A673 (cell line): ENCODE data around the gene IFITM5. TPM values are rescaled to one million over a fixed set of nuclear protein-coding genes. Genes with fewer than 3 reads are reported as not detected.
"Not testable (repeated sequence)": the region's sequence is repeated elsewhere in the genome, so short reads cannot be mapped to it uniquely, and the experiment has no call there.

Experiments used
- BruUV-seq: library from RNA; stranded (reverse); fragments of 400-500 nt; replicated peaks from 2 replicates; lab custom pipeline; 2021; lab: Mats Ljungman, UMichigan
- CTCF ChIA-PET: fragments of 300-600 bp; sonication (Branson Sonifier 250); formaldehyde crosslinking; loops from one replicate; lab custom pipeline; 2022; ENCODE audit warnings: antibody characterized with exemption; lab: Charles Lee
- POLR2A ChIA-PET: fragments of 300-600 bp; sonication (Branson Sonifier 250); formaldehyde crosslinking; loops from one replicate; lab custom pipeline; 2022; ENCODE audit warnings: antibody characterized with exemption; ENCODE audit not compliant: low non-redundant PET; lab: Charles Lee
- DNase-seq: peaks from one replicate; pipeline ENCODE4 v3.0.0-alpha.2; 2015; ENCODE audit warnings: low spot score
- H3K27ac ChIP-seq: fragments of 200-600 bp; sonication (generic); 2 replicates; pipeline ENCODE4 v1.5.1; 2016; ENCODE audit warnings: mixed run types, low read depth, mild to moderate bottlenecking, mixed read lengths, antibody characterized with exemption, low read length; ENCODE audit not compliant: poor library complexity, severe bottlenecking
- H3K27me3 ChIP-seq: fragments of 200-600 bp; sonication (generic); replicated peaks from 2 replicates; pipeline ENCODE4 v1.6.1; 2017; ENCODE audit warnings: mixed run types, low read depth, mild to moderate bottlenecking, mixed read lengths, antibody characterized with exemption, low read length; ENCODE audit not compliant: insufficient read depth, poor library complexity
- H3K36me3 ChIP-seq: fragments of 200-600 bp; sonication (generic); 2 replicates; pipeline ENCODE4 v1.6.1; 2016; ENCODE audit warnings: mixed run types, mild to moderate bottlenecking, mixed read lengths, antibody characterized with exemption, low read length; ENCODE audit not compliant: insufficient read depth, poor library complexity, severe bottlenecking
- H3K4me1 ChIP-seq: fragments of 200-600 bp; sonication (generic); 2 replicates; pipeline ENCODE4 v1.6.1; 2017; ENCODE audit warnings: mixed run types, mild to moderate bottlenecking, mixed read lengths, antibody characterized with exemption, low read length; ENCODE audit not compliant: insufficient read depth, poor library complexity, severe bottlenecking
- H3K4me3 ChIP-seq: fragments of 200-600 bp; sonication (generic); 2 replicates; pipeline ENCODE4 v1.5.1; 2016; ENCODE audit warnings: low read depth, mixed run types, mild to moderate bottlenecking, mixed read lengths, low read length; ENCODE audit not compliant: poor library complexity, severe bottlenecking
- H3K9me3 ChIP-seq: fragments of 200-600 bp; sonication (generic); 2 replicates; pipeline ENCODE4 v1.6.1; 2016; ENCODE audit warnings: mixed run types, low read depth, mild to moderate bottlenecking, mixed read lengths, antibody characterized with exemption, low read length; ENCODE audit not compliant: poor library complexity, severe bottlenecking
- CTCF ChIP-seq: fragments of 300-800, 200-600 bp; sonication (generic); conservative IDR thresholded peaks from 2 replicates; pipeline ENCODE4 v1.5.1; 2017; ENCODE audit warnings: low read depth, mild to moderate bottlenecking, antibody characterized with exemption, low read length, moderate library complexity, mixed read lengths
- EZH2 ChIP-seq: fragments of 200-600 bp; sonication (generic); IDR thresholded peaks from 2 replicates; pipeline ENCODE4 v1.6.1; 2017; ENCODE audit warnings: borderline replicate concordance, low read depth, mild to moderate bottlenecking, mixed read lengths, antibody characterized with exemption, low read length; ENCODE audit not compliant: poor library complexity, severe bottlenecking
- intact Hi-C: fragments of 100-400 bp; cut with micrococcal nuclease; formaldehyde crosslinking; loops from one replicate; pipeline ENCODE4 v1.10.0; 2022; ENCODE audit not compliant: unreplicated experiment
- total RNA-seq: library from RNA; stranded (reverse); gene quantifications from 2 replicates; pipeline ENCODE4 v1.2.3, GENCODE V29; 2021

Gene IFITM5
- total RNA-seq, 1 experiment from 2014 or later = not detected

GRCh38 chr11:329886-330253, 30.5 kb upstream of the IFITM5 start:
- TF ChIP-seq EZH2 (no peak), CTCF (no peak)
- BruUV-seq = no TSS peak
- peaks cover 10% of the 10 kb centered on the region for H3K4me1 ChIP-seq
- intact Hi-C loops = no loop called here
- DNase-seq = no peak
- POLR2A ChIA-PET = no interaction called here
- no peaks in the 10 kb centered on the region for H3K27me3 ChIP-seq
- H3K27ac ChIP-seq = no peak overlapping the region
- H3K36me3 ChIP-seq = no peaks in the 10 kb centered on the region
- no peak overlapping the region for H3K4me3 ChIP-seq
- CTCF ChIA-PET = no interaction called here
- H3K9me3 ChIP-seq = no peaks in the 10 kb centered on the region

- H3K27ac ChIP-seq, H3K27me3 ChIP-seq, intact Hi-C loops, H3K4me3 ChIP-seq, POLR2A ChIA-PET, BruUV-seq, H3K4me1 ChIP-seq, DNase-seq, CTCF ChIA-PET, H3K9me3 ChIP-seq, H3K36me3 ChIP-seq: not testable (repeated sequence)
Observed at GRCh38 chr11:328516-329100, 29.3 kb upstream of the IFITM5 start.

- BruUV-seq = no TSS peak
- H3K27me3 ChIP-seq = no peaks in the 10 kb centered on the region
- no peaks in the 10 kb centered on the region for H3K9me3 ChIP-seq
- no peaks in the 10 kb centered on the region for H3K36me3 ChIP-seq
- DNase-seq = no peak
- H3K4me1 ChIP-seq = peaks cover 5% of the 10 kb centered on the region
- ChIA-PET POLR2A (no interaction called here), CTCF (no interaction called here)
- H3K27ac ChIP-seq = no peak overlapping the region
- TF ChIP-seq CTCF = no peak
- TF ChIP-seq EZH2 = no peak
- H3K4me3 ChIP-seq = no peak overlapping the region
- intact Hi-C loops = no loop called here
Observed at GRCh38 chr11:328012-328411, 28.7 kb upstream of the IFITM5 start.

GRCh38 chr11:327581-327923, 28.2 kb upstream of the IFITM5 start:
- Histone ChIP-seq H3K36me3 (no peaks in the 10 kb centered on the region), H3K9me3 (no peaks in the 10 kb centered on the region), H3K4me1 (peaks cover 5% of the 10 kb centered on the region), H3K4me3 (no peak overlapping the region), H3K27me3 (no peaks in the 10 kb centered on the region), H3K27ac (no peak overlapping the region)
- ChIA-PET CTCF (no interaction called here), POLR2A (no interaction called here)
- no TSS peak for BruUV-seq
- TF ChIP-seq CTCF (no peak), EZH2 (no peak)
- DNase-seq = no peak
- intact Hi-C loops = no loop called here
